HG02610 (cell line): ENCODE data around the gene WDR44.
"Not testable (repeated sequence)": the region's sequence is repeated elsewhere in the genome, so short reads cannot be mapped to it uniquely, and the experiment has no call there.

ENCODE experiments used
- ATAC-seq: cut with Tn5 transposase; IDR thresholded peaks from one replicate; pipeline ENCODE4 v1.9.1; 2021; ENCODE audit warnings: mild to moderate bottlenecking, moderate library complexity; ENCODE audit not compliant: unreplicated experiment

The WDR44 gene

GRCh38 chrX:118480172-118480571 lies 134.3 kb downstream of the WDR44 start:
- ATAC-seq, result no peak

GRCh38 chrX:118482384-118482783 lies 136.5 kb downstream of the WDR44 start:
- not testable (repeated sequence) for ATAC-seq

- ATAC-seq, result no peak
Observed at GRCh38 chrX:118484216-118484903, 138.5 kb downstream of the WDR44 start.

- not testable (repeated sequence) for ATAC-seq
Observed at GRCh38 chrX:118486693-118487092, 140.8 kb downstream of the WDR44 start.

- no peak for ATAC-seq
Observed at GRCh38 chrX:118493016-118493415, 147.1 kb downstream of the WDR44 start.

GRCh38 chrX:118493653-118494297 lies 147.9 kb downstream of the WDR44 start:
- no peak for ATAC-seq

GRCh38 chrX:118495061-118495921 lies 149.4 kb downstream of the WDR44 start, which contains the start of gene DOCK11:
DOCK11 (plus strand) TSS chrX:118495815; CDS start chrX:118495972, 157 bp downstream.
- peak; percentile 73 for ATAC-seq

GRCh38 chrX:118495958-118496762 lies 150.3 kb downstream of the WDR44 start:
- ATAC-seq, result peak; percentile 68

GRCh38 chrX:118496763-118497079 lies 150.8 kb downstream of the WDR44 start:
- ATAC-seq, result peak; percentile 21

GRCh38 chrX:118497180-118497818 lies 151.4 kb downstream of the WDR44 start:
- ATAC-seq, result no peak

- no peak for ATAC-seq
Observed at GRCh38 chrX:118498351-118498750, 152.4 kb downstream of the WDR44 start.

GRCh38 chrX:118498755-118499154 lies 152.8 kb downstream of the WDR44 start:
- no peak for ATAC-seq

- ATAC-seq, result no peak
Observed at GRCh38 chrX:118499295-118499694, 153.4 kb downstream of the WDR44 start.
